K562 (cell line): ENCODE measurements around the gene FAM131C. TPM values are rescaled to one million over a fixed set of nuclear protein-coding genes. Genes with fewer than 3 reads are reported as not detected.

Source experiments
- ARID2 ChIP-seq: fragments of 450-650 bp; IDR thresholded peaks from 2 replicates; pipeline ENCODE4 v1.6.1; 2017; ENCODE audit warnings: antibody characterized with exemption, mild to moderate bottlenecking
- CHD4 ChIP-seq: fragments of 200-600 bp; sonication (generic); IDR thresholded peaks from 3 replicates; pipeline ENCODE4 v1.6.1; 2012; ENCODE audit warnings: low read depth, mild to moderate bottlenecking, mixed read lengths, low read length, inconsistent platforms; ENCODE audit not compliant: insufficient read depth, insufficient replicate concordance, poor library complexity, severe bottlenecking
- E2F4 ChIP-seq: sonication (generic); formaldehyde crosslinking; IDR thresholded peaks from 2 replicates; pipeline ENCODE4 v1.8.0; 2022; ENCODE audit warnings: mild to moderate bottlenecking, low read depth, missing genetic modification reagents
- ETS1 ChIP-seq: conservative IDR thresholded peaks from 2 replicates; pipeline ENCODE4 v1.6.1; 2011; ENCODE audit warnings: low read depth, mild to moderate bottlenecking, low read length; ENCODE audit not compliant: control insufficient read depth
- HSF4 ChIP-seq: fragments of 250-450 bp; sonication (Bioruptor Pico); IDR thresholded peaks from 2 replicates; pipeline ENCODE4 v2.1.2; 2022; ENCODE audit warnings: mild to moderate bottlenecking, moderate library complexity, borderline replicate concordance
- JUND ChIP-seq, 2 experiments: IDR thresholded peaks; 2 replicates in 1 of 2; 3 replicates in 1 of 2; pipeline ENCODE4 v1.6.1; 2011; ENCODE audit warnings: borderline replicate concordance in 2 of 2, low read depth in 2 of 2, low read length in 2 of 2, improper control_type of control experiment in 1 of 2, missing biosample characterization in 1 of 2, missing genetic modification characterization in 1 of 2, missing genetic modification reagents in 1 of 2
- KLF13 ChIP-seq: fragments of 450-650 bp; IDR thresholded peaks from 2 replicates; pipeline ENCODE4 v1.6.1; 2016; ENCODE audit warnings: missing genetic modification characterization, low read depth, mild to moderate bottlenecking, missing compliant biosample characterization, moderate library complexity, borderline replicate concordance
- KLF6 ChIP-seq: fragments of 250-450 bp; sonication (Bioruptor Pico); IDR thresholded peaks from 2 replicates; pipeline ENCODE4 v1.4.0; 2020; ENCODE audit warnings: mild to moderate bottlenecking, moderate library complexity, borderline replicate concordance
- NCOA1 ChIP-seq: fragments of 450-650 bp; IDR thresholded peaks from 2 replicates; pipeline ENCODE4 v1.6.1; 2016; ENCODE audit warnings: low read depth
- RCOR1 ChIP-seq, 2 experiments: IDR thresholded peaks; 2 replicates each; pipeline ENCODE4 v1.6.1; 2012; ENCODE audit warnings: low read depth in 2 of 2, low read length in 2 of 2, borderline replicate concordance in 1 of 2, improper control_type of control experiment in 1 of 2
- RFX7 ChIP-seq: fragments of 250-450 bp; sonication (Bioruptor Pico); IDR thresholded peaks from 2 replicates; pipeline ENCODE4 v1.5.1; 2021; ENCODE audit warnings: mild to moderate bottlenecking
- SP1 ChIP-seq: sonication (generic); formaldehyde crosslinking; IDR thresholded peaks from 2 replicates; pipeline ENCODE4 v1.8.1; 2022; ENCODE audit warnings: mild to moderate bottlenecking, missing genetic modification reagents
- SRSF7 ChIP-seq: fragments of 200-400 bp; formaldehyde crosslinking; optimal IDR thresholded peaks from 2 replicates; pipeline ENCODE3; 2017; ENCODE audit warnings: mild to moderate bottlenecking, low read depth, low read length
- TAF9B ChIP-seq: fragments of 450-650 bp; IDR thresholded peaks from 2 replicates; pipeline ENCODE4 v1.6.1; 2018; ENCODE audit warnings: mild to moderate bottlenecking; ENCODE audit not compliant: partially characterized antibody
- TFAP4 ChIP-seq: sonication (generic); formaldehyde crosslinking; IDR thresholded peaks from 2 replicates; pipeline ENCODE4 v1.8.0; 2022; ENCODE audit warnings: missing genetic modification reagents, mild to moderate bottlenecking, moderate library complexity, borderline replicate concordance
- XRCC5 ChIP-seq: fragments of 200-400 bp; formaldehyde crosslinking; IDR thresholded peaks from 2 replicates; pipeline ENCODE4 v1.6.1; 2017; ENCODE audit warnings: low read depth, mild to moderate bottlenecking, low read length
- ZBTB9 ChIP-seq: fragments of 450-650 bp; formaldehyde crosslinking; IDR thresholded peaks from 2 replicates; pipeline ENCODE4 v1.4.0; 2020; ENCODE audit warnings: mild to moderate bottlenecking, moderate library complexity
- ZNF143 ChIP-seq: sonication (generic); formaldehyde crosslinking; IDR thresholded peaks from 2 replicates; pipeline ENCODE4 v1.9.0; 2022; ENCODE audit warnings: mild to moderate bottlenecking, missing genetic modification reagents
- ZNF24 ChIP-seq: fragments of 450-650 bp; IDR thresholded peaks from 2 replicates; pipeline ENCODE4 v1.6.1; 2016
- ZNF280A ChIP-seq: fragments of 450-650 bp; IDR thresholded peaks from 2 replicates; pipeline ENCODE4 v1.6.1; 2018; ENCODE audit warnings: mild to moderate bottlenecking, low read depth; ENCODE audit not compliant: partially characterized antibody
- ZNF384 ChIP-seq: IDR thresholded peaks from 2 replicates; pipeline ENCODE4 v1.6.1; 2012; ENCODE audit warnings: low read depth, low read length, improper control_type of control experiment
- ZNF583 ChIP-seq: fragments of 250-450 bp; sonication (Bioruptor Pico); IDR thresholded peaks from 2 replicates; pipeline ENCODE4 v1.4.0; 2020
- polyA plus RNA-seq, 8 experiments: library from polyadenylated mRNA; depleted of rRNA in 4 of 8; stranded (reverse) in 5 of 8; unstranded in 3 of 8; fragments of >200 nt; fragmentation: Nextera tagmentation in 2 of 8; fragmentation: Illumina TruSeq in 1 of 8; extraction: Ambion mirVana in 2 of 8; extraction: Trizol in 1 of 8; gene quantifications; 2 replicates each; pipeline versions ENCODE4 v1.2.1 to v1.2.3, GENCODE V29; 2011 to 2014; ENCODE audit warnings: inconsistent platforms in 1 of 8, missing spikeins in 1 of 8
- total RNA-seq, 7 experiments: library from RNA; depleted of rRNA in 6 of 7; stranded (reverse); fragments of >200 nt in 6 of 7; fragmentation: Illumina TruSeq in 2 of 7; extraction: Trizol in 2 of 7; gene quantifications; 2 replicates each; pipeline versions ENCODE4 v1.2.1 to v1.2.3, GENCODE V29; 2011 to 2021; ENCODE audit warnings: low replicate concordance in 1 of 7

Gene FAM131C
- total and polyA plus RNA-seq, 9 of the 15 experiments (the other 6 are each of a cell fraction or from before 2014, with no cell fraction given), result 0.10 to 0.29 (median 0.16) TPM; not detected in 6

- TF ChIP-seq ETS1 (no peak), SP1 (CRISPR knock-in tag) (peak; percentile 83), NCOA1 (no peak; the same call in 1 of the 2 replicates), ARID2 (peak; percentile 97), ZNF583 (CRISPR knock-in tag) (no peak), ZBTB9 (CRISPR knock-in tag) (no peak), RFX7 (CRISPR knock-in tag) (no peak), TAF9B (no peak), CHD4 (no peak), KLF13 (0 out of 2 replicates have a peak, but pooled peaks have one; percentile 53), ZNF143 (CRISPR knock-in tag) (no peak), TFAP4 (CRISPR knock-in tag) (peak; percentile 35; the same call in 1 of the 2 replicates), ZNF280A (no peak), SRSF7 (no peak), ZNF384 (no peak), RCOR1 (IDR thresholded peaks at IDR 0.05; ENCODE audit: borderline replicate concordance in 1 of 2, low read depth in 2 of 2, low read length in 2 of 2) (peak in 1 of 2 experiments; percentile 30; a peak in 1 of 4 replicates), ZNF24 (no peak), HSF4 (CRISPR knock-in tag) (no peak), XRCC5 (0 out of 2 replicates have a peak, but pooled peaks have one; percentile 47), KLF6 (CRISPR knock-in tag) (no peak), JUND (IDR thresholded peaks at IDR 0.05; ENCODE audit: borderline replicate concordance, low read depth, low read length) (peak; percentile 25; the same call in 1 of the 2 replicates), JUND (tag; IDR thresholded peaks at IDR 0.05; ENCODE audit: borderline replicate concordance, low read depth, low read length) (no peak), E2F4 (CRISPR knock-in tag) (0 out of 2 replicates have a peak, but pooled peaks have one; percentile 51)
Measured at GRCh38 chr1:16009030-16009460, 64.4 kb downstream of the FAM131C start (continued).
